Kidney glomerular epithelial cell (primary cell): ENCODE data around the gene FBXL20.
"Not testable (repeated sequence)": the region's sequence is repeated elsewhere in the genome, so short reads cannot be mapped to it uniquely, and the experiment has no call there.

ENCODE experiments used
- DNase-seq: peaks from one replicate; lab custom pipeline; 2025; lab: John Stamatoyannopoulos, UW

FBXL20 gene

GRCh38 chr17:39385040-39385439, 16.4 kb downstream of the FBXL20 start:
- DNase-seq = no peak

- no peak for DNase-seq
Observed at GRCh38 chr17:39380144-39380543, 21.3 kb downstream of the FBXL20 start.

- no peak for DNase-seq
Observed at GRCh38 chr17:39376434-39376833, 25.0 kb downstream of the FBXL20 start.

- not testable (repeated sequence) for DNase-seq
Observed at GRCh38 chr17:39367805-39368204, 33.6 kb downstream of the FBXL20 start.

- DNase-seq = no peak
Observed at GRCh38 chr17:39365872-39366271, 35.6 kb downstream of the FBXL20 start.

GRCh38 chr17:39365242-39365641, 36.2 kb downstream of the FBXL20 start:
- no peak for DNase-seq

- DNase-seq = no peak
Observed at GRCh38 chr17:39364236-39365025, 37.0 kb downstream of the FBXL20 start.

- no peak for DNase-seq
Observed at GRCh38 chr17:39361064-39361463, 40.4 kb downstream of the FBXL20 start.

- no peak for DNase-seq
Observed at GRCh38 chr17:39360537-39360936, 40.9 kb downstream of the FBXL20 start.

- no peak for DNase-seq
Observed at GRCh38 chr17:39359994-39360393, 41.4 kb downstream of the FBXL20 start.

GRCh38 chr17:39357986-39358385, 43.4 kb downstream of the FBXL20 start:
- no peak for DNase-seq

- no peak for DNase-seq
Observed at GRCh38 chr17:39357488-39357887, 43.9 kb downstream of the FBXL20 start.

GRCh38 chr17:39352986-39353385, 48.4 kb downstream of the FBXL20 start:
- DNase-seq = no peak

GRCh38 chr17:39352511-39352910, 48.9 kb downstream of the FBXL20 start:
- no peak for DNase-seq

GRCh38 chr17:39351508-39351907, 49.9 kb downstream of the FBXL20 start:
- peak; percentile 12 for DNase-seq

GRCh38 chr17:39349246-39349645, 52.2 kb downstream of the FBXL20 start:
- no peak for DNase-seq

- DNase-seq = not testable (repeated sequence)
Observed at GRCh38 chr17:39346863-39347262, 54.6 kb downstream of the FBXL20 start.

- no peak for DNase-seq
Observed at GRCh38 chr17:39341541-39341940, 59.9 kb downstream of the FBXL20 start.

- no peak for DNase-seq
Observed at GRCh38 chr17:39340731-39341130, 60.7 kb downstream of the FBXL20 start.

GRCh38 chr17:39339272-39339671, 62.2 kb downstream of the FBXL20 start:
- no peak for DNase-seq

GRCh38 chr17:39337649-39338048, 63.8 kb downstream of the FBXL20 start:
- DNase-seq = not testable (repeated sequence)

GRCh38 chr17:39335704-39336223, 65.7 kb downstream of the FBXL20 start:
- no peak for DNase-seq

- DNase-seq = not testable (repeated sequence)
Observed at GRCh38 chr17:39334008-39334744, 67.2 kb downstream of the FBXL20 start.
